WTC11 (cell line): ENCODE results near the gene CDX1. TPM values are rescaled to one million over a fixed set of nuclear protein-coding genes. Genes with fewer than 3 reads are reported as not detected.

Source experiments
- ATAC-seq: fragments of 200-7000 bp; cut with Tn5 transposase; 2 replicates; pipeline ENCODE4 v1.10.0; 2021; ENCODE audit warnings: mild to moderate bottlenecking, moderate library complexity
- CTCF ChIA-PET: fragments of 300-600 bp; sonication (Branson Sonifier 250); formaldehyde crosslinking; loops from one replicate; lab custom pipeline; 2021; ENCODE audit warnings: antibody characterized with exemption; lab: Charles Lee
- POLR2A ChIA-PET: fragments of 350-600 bp; sonication (Branson Sonifier 250); formaldehyde crosslinking; loops from one replicate; lab custom pipeline; 2021; ENCODE audit warnings: antibody characterized with exemption; lab: Charles Lee
- DNase-seq: peaks from one replicate; pipeline ENCODE4 v3.0.0; 2021; ENCODE audit warnings: low spot score
- H3K27ac Mint-ChIP-seq: 2 replicates; pipeline ENCODE4 v1.8.0; 2021; ENCODE audit warnings: mixed read lengths
- H3K27me3 Mint-ChIP-seq: 2 replicates; pipeline ENCODE4 v1.8.0; 2021; ENCODE audit warnings: low read depth, mild to moderate bottlenecking, moderate library complexity, mixed read lengths
- H3K36me3 Mint-ChIP-seq: 2 replicates; pipeline ENCODE4 v1.8.0; 2021; ENCODE audit warnings: mixed read lengths
- H3K4me1 Mint-ChIP-seq: 2 replicates; pipeline ENCODE4 v1.8.0; 2022; ENCODE audit warnings: mixed read lengths
- H3K4me3 Mint-ChIP-seq: 2 replicates; pipeline ENCODE4 v1.8.0; 2021; ENCODE audit warnings: mild to moderate bottlenecking, moderate library complexity, mixed read lengths
- H3K9me3 Mint-ChIP-seq: 2 replicates; pipeline ENCODE4 v1.8.0; 2021; ENCODE audit warnings: mixed read lengths
- CBFB ChIP-seq: sonication (generic); formaldehyde crosslinking; IDR thresholded peaks from 2 replicates; pipeline ENCODE4 v1.8.1; 2022; ENCODE audit warnings: mild to moderate bottlenecking, low read depth, missing genetic modification reagents
- CDX4 ChIP-seq: fragments of 250-450 bp; sonication (Bioruptor Pico); IDR thresholded peaks from 2 replicates; pipeline ENCODE4 v1.9.0; 2021; ENCODE audit warnings: moderate library complexity, mild to moderate bottlenecking, inconsistent platforms, borderline replicate concordance
- CREB1 ChIP-seq: sonication (generic); formaldehyde crosslinking; IDR thresholded peaks from 2 replicates; pipeline ENCODE4 v1.8.0; 2023; ENCODE audit warnings: mild to moderate bottlenecking, missing genetic modification reagents
- EMX1 ChIP-seq: fragments of 250-450 bp; sonication (Bioruptor Pico); IDR thresholded peaks from 2 replicates; pipeline ENCODE4 v1.8.0; 2021; ENCODE audit warnings: mild to moderate bottlenecking
- ERG ChIP-seq: fragments of 250-450 bp; sonication (Bioruptor Pico); IDR thresholded peaks from 2 replicates; pipeline ENCODE4 v1.8.0; 2021; ENCODE audit warnings: mild to moderate bottlenecking
- ETV6 ChIP-seq: sonication (generic); formaldehyde crosslinking; IDR thresholded peaks from 2 replicates; pipeline ENCODE4 v1.8.1; 2022; ENCODE audit warnings: mild to moderate bottlenecking, missing genetic modification reagents
- FOXK1 ChIP-seq: sonication (generic); formaldehyde crosslinking; IDR thresholded peaks from 2 replicates; pipeline ENCODE4 v1.8.0; 2022; ENCODE audit warnings: mild to moderate bottlenecking, moderate library complexity, missing genetic modification reagents
- FOXP1 ChIP-seq: sonication (generic); formaldehyde crosslinking; IDR thresholded peaks from 2 replicates; pipeline ENCODE4 v1.8.0; 2022; ENCODE audit warnings: missing genetic modification reagents, mild to moderate bottlenecking, moderate library complexity, borderline replicate concordance
- OVOL2 ChIP-seq: fragments of 250-450 bp; sonication (Bioruptor Pico); IDR thresholded peaks from 2 replicates; pipeline ENCODE4 v1.9.0; 2021; ENCODE audit warnings: mild to moderate bottlenecking, borderline replicate concordance
- PRRX2 ChIP-seq: fragments of 250-450 bp; sonication (Bioruptor Pico); IDR thresholded peaks from 2 replicates; pipeline ENCODE4 v1.8.0; 2021; ENCODE audit warnings: mild to moderate bottlenecking
- TEAD1 ChIP-seq: sonication (generic); formaldehyde crosslinking; IDR thresholded peaks from 2 replicates; pipeline ENCODE4 v1.8.0; 2022; ENCODE audit warnings: mild to moderate bottlenecking, missing genetic modification reagents
- TEAD4 ChIP-seq: sonication (generic); formaldehyde crosslinking; IDR thresholded peaks from 2 replicates; pipeline ENCODE4 v1.8.0; 2022; ENCODE audit warnings: mild to moderate bottlenecking, missing genetic modification reagents
- USF1 ChIP-seq: sonication (generic); formaldehyde crosslinking; IDR thresholded peaks from 2 replicates; pipeline ENCODE4 v1.8.0; 2022; ENCODE audit warnings: mild to moderate bottlenecking, missing genetic modification reagents
- ZBTB43 ChIP-seq: sonication (generic); formaldehyde crosslinking; IDR thresholded peaks from 2 replicates; pipeline ENCODE4 v1.8.1; 2023; ENCODE audit warnings: mild to moderate bottlenecking, missing genetic modification reagents
- ZNF219 ChIP-seq: sonication (generic); formaldehyde crosslinking; IDR thresholded peaks from 2 replicates; pipeline ENCODE4 v1.8.0; 2023; ENCODE audit warnings: missing genetic modification reagents, mild to moderate bottlenecking, borderline replicate concordance
- ZNF263 ChIP-seq: sonication (generic); formaldehyde crosslinking; IDR thresholded peaks from 2 replicates; pipeline ENCODE4 v1.8.1; 2022; ENCODE audit warnings: low read depth, mild to moderate bottlenecking, moderate library complexity, missing genetic modification reagents
- ZNF281 ChIP-seq: sonication (generic); formaldehyde crosslinking; IDR thresholded peaks from 2 replicates; pipeline ENCODE4 v1.8.0; 2023; ENCODE audit warnings: mild to moderate bottlenecking, missing genetic modification reagents
- ZNF671 ChIP-seq: fragments of 250-450 bp; sonication (Bioruptor Pico); IDR thresholded peaks from 2 replicates; pipeline ENCODE4 v1.8.0; 2021; ENCODE audit warnings: mild to moderate bottlenecking
- total RNA-seq: library from RNA; stranded (reverse); gene quantifications from 3 replicates; pipeline ENCODE4 v1.2.3, GENCODE V29; 2021

The CDX1 gene
- total RNA-seq, 1 experiment from 2014 or later, result 0.13 TPM

GRCh38 chr5:150144879-150145278 lies 21.7 kb upstream of the CDX1 start:
- TF ChIP-seq FOXP1 (CRISPR knock-in tag), result no peak
- TF ChIP-seq FOXK1, result no peak
- no peak for TF ChIP-seq USF1 (CRISPR knock-in tag)
- TF ChIP-seq ZNF671 (CRISPR knock-in tag), result no peak
- no peak for TF ChIP-seq EMX1
- TF ChIP-seq ZNF281 (CRISPR knock-in tag), result no peak
- no peak for TF ChIP-seq ERG (CRISPR knock-in tag)
- CTCF ChIA-PET, result interaction anchor here (0.5 to 1.6 kb wide), 3 partner anchors 11 to 123 kb away, joined by 4 to 5 read pairs (median 4); partner anchors contain the start of gene PDGFRB
- POLR2A ChIA-PET, result interaction anchor here (0.8 kb wide), 1 partner anchor 10 kb away, joined by 3 read pairs; no protein-coding TSS in a partner anchor
- no peaks in the 10 kb centered on the region for H3K9me3 Mint-ChIP-seq
- H3K36me3 Mint-ChIP-seq, result no peaks in the 10 kb centered on the region
- H3K4me3 Mint-ChIP-seq, result no peak overlapping the region
- H3K27me3 Mint-ChIP-seq, result no peaks in the 10 kb centered on the region; the same call in 1 of the 2 replicates
- ATAC-seq (no peak), DNase-seq (no peak)
- H3K27ac Mint-ChIP-seq, result no peak overlapping the region
- H3K4me1 Mint-ChIP-seq, result peaks cover 37% of the 10 kb centered on the region

GRCh38 chr5:150146235-150146634 lies 20.3 kb upstream of the CDX1 start:
- H3K4me1 Mint-ChIP-seq, result peaks cover 31% of the 10 kb centered on the region

GRCh38 chr5:150146862-150147601 lies 19.5 kb upstream of the CDX1 start:
- DNase-seq (no peak), ATAC-seq (no peak)
- H3K27me3 Mint-ChIP-seq, result no peaks in the 10 kb centered on the region; the same call in 1 of the 2 replicates
- no peaks in the 10 kb centered on the region for H3K9me3 Mint-ChIP-seq
- peaks cover 25% of the 10 kb centered on the region for H3K4me1 Mint-ChIP-seq
- CTCF ChIA-PET, result no interaction called here
- H3K36me3 Mint-ChIP-seq, result no peaks in the 10 kb centered on the region
- H3K4me3 Mint-ChIP-seq, result no peak overlapping the region
- POLR2A ChIA-PET, result no interaction called here
- H3K27ac Mint-ChIP-seq, result no peak overlapping the region
- TF ChIP-seq ETV6 (no peak), ZNF281 (CRISPR knock-in tag) (no peak), TEAD4 (CRISPR knock-in tag) (no peak), ZNF263 (CRISPR knock-in tag) (no peak), CBFB (CRISPR knock-in tag) (no peak), TEAD1 (no peak), OVOL2 (no peak)

More at GRCh38 chr5:150146235-150146634, 20.3 kb upstream of the CDX1 start:
- Mint-ChIP-seq H3K36me3 (no peaks in the 10 kb centered on the region), H3K9me3 (no peaks in the 10 kb centered on the region), H3K4me3 (no peak overlapping the region), H3K27me3 (no peaks in the 10 kb centered on the region; the same call in 1 of the 2 replicates), H3K27ac (no peak overlapping the region)
- ChIA-PET CTCF (interaction anchor here (1.0 kb wide), 1 partner anchor 22 kb away, joined by 4 read pairs; no protein-coding TSS in a partner anchor), POLR2A (no interaction called here)
- no peak for ATAC-seq
- no peak for DNase-seq
- TF ChIP-seq CBFB (CRISPR knock-in tag) (no peak), PRRX2 (CRISPR knock-in tag) (no peak), ZBTB43 (CRISPR knock-in tag) (no peak), CREB1 (CRISPR knock-in tag) (no peak), ZNF219 (CRISPR knock-in tag) (no peak), CDX4 (CRISPR knock-in tag) (no peak)
